HFFc6 (cell line): ENCODE measurements around the gene ZNF521. TPM values are rescaled to one million over a fixed set of nuclear protein-coding genes. Genes with fewer than 3 reads are reported as not detected.
A peak's percentile ranks its signal among the peaks of the same experiment; 100 is the strongest.

Experiments
- DNase-seq: peaks from one replicate; pipeline ENCODE4 v3.0.0-alpha.2; 2018
- H3K27ac Mint-ChIP-seq: 2 replicates; pipeline ENCODE4 v1.8.0; 2020; ENCODE audit warnings: mild to moderate bottlenecking, mixed read lengths
- H3K27me3 Mint-ChIP-seq: 2 replicates; pipeline ENCODE4 v1.8.0; 2021; ENCODE audit warnings: mild to moderate bottlenecking, moderate library complexity, mixed read lengths; ENCODE audit not compliant: insufficient read depth
- H3K36me3 Mint-ChIP-seq: 2 replicates; pipeline ENCODE4 v1.8.0; 2021; ENCODE audit warnings: low read depth, mixed read lengths
- H3K4me1 Mint-ChIP-seq: 2 replicates; pipeline ENCODE4 v1.8.0; 2020; ENCODE audit warnings: low read depth, mixed read lengths
- H3K4me3 Mint-ChIP-seq: 2 replicates; pipeline ENCODE4 v1.8.0; 2020; ENCODE audit warnings: mild to moderate bottlenecking, moderate library complexity, mixed read lengths
- H3K9me3 Mint-ChIP-seq: 2 replicates; pipeline ENCODE4 v1.8.0; 2020; ENCODE audit warnings: mild to moderate bottlenecking, mixed read lengths
- total RNA-seq, 6 experiments: library from RNA; stranded (reverse); fragmentation: NEBNext Ultra II Directional; extraction: Animal tissue kit (Norgen Biotek cat#: 25700); gene quantifications; 2 replicates in 1 of 6; 3 replicates in 5 of 6; pipeline ENCODE4 v1.2.3, GENCODE V29; 2021
- TF ChIP-seq, protein P1 (sequence below): fragments of 200-600 bp; sonication (generic); IDR thresholded peaks from 2 replicates; pipeline ENCODE4 v1.5.0; 2021; ENCODE audit warnings: antibody characterized with exemption, mild to moderate bottlenecking

Gene ZNF521
- total RNA-seq, 6 experiments from 2014 or later = 0.27 to 5.3 (median 0.84) TPM

- Mint-ChIP-seq H3K27ac (no peak overlapping the region), H3K36me3 (no peaks in the 10 kb centered on the region; the same call in 1 of the 2 replicates), H3K4me3 (no peak overlapping the region), H3K27me3 (no peaks in the 10 kb centered on the region), H3K4me1 (peaks cover 15% of the 10 kb centered on the region; the same call in 1 of the 2 replicates), H3K9me3 (no peaks in the 10 kb centered on the region; the same call in 1 of the 2 replicates)
- DNase-seq = no peak
- TF ChIP-seq, protein P1, sequence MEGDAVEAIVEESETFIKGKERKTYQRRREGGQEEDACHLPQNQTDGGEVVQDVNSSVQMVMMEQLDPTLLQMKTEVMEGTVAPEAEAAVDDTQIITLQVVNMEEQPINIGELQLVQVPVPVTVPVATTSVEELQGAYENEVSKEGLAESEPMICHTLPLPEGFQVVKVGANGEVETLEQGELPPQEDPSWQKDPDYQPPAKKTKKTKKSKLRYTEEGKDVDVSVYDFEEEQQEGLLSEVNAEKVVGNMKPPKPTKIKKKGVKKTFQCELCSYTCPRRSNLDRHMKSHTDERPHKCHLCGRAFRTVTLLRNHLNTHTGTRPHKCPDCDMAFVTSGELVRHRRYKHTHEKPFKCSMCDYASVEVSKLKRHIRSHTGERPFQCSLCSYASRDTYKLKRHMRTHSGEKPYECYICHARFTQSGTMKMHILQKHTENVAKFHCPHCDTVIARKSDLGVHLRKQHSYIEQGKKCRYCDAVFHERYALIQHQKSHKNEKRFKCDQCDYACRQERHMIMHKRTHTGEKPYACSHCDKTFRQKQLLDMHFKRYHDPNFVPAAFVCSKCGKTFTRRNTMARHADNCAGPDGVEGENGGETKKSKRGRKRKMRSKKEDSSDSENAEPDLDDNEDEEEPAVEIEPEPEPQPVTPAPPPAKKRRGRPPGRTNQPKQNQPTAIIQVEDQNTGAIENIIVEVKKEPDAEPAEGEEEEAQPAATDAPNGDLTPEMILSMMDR = no peak
Observed at GRCh38 chr18:25102662-25103061, 249.3 kb downstream of the ZNF521 start.

GRCh38 chr18:25100418-25100817, 251.5 kb downstream of the ZNF521 start:
- Mint-ChIP-seq H3K36me3 (no peaks in the 10 kb centered on the region; the same call in 1 of the 2 replicates), H3K27ac (no peak overlapping the region), H3K4me3 (no peak overlapping the region), H3K4me1 (peaks cover 25% of the 10 kb centered on the region; the same call in 1 of the 2 replicates), H3K27me3 (no peaks in the 10 kb centered on the region; the same call in 1 of the 2 replicates), H3K9me3 (no peaks in the 10 kb centered on the region; the same call in 1 of the 2 replicates)
- no peak for DNase-seq
- TF ChIP-seq, protein P1 = no peak

GRCh38 chr18:25099895-25100294, 252.1 kb downstream of the ZNF521 start:
- Mint-ChIP-seq H3K36me3 (no peaks in the 10 kb centered on the region; the same call in 1 of the 2 replicates), H3K4me3 (no peak overlapping the region), H3K27me3 (no peaks in the 10 kb centered on the region; the same call in 1 of the 2 replicates), H3K9me3 (no peaks in the 10 kb centered on the region; the same call in 1 of the 2 replicates), H3K27ac (no peak overlapping the region), H3K4me1 (peaks cover 25% of the 10 kb centered on the region; the same call in 1 of the 2 replicates)
- DNase-seq = peak; percentile 7
- TF ChIP-seq, protein P1 = no peak

- Mint-ChIP-seq H3K27me3 (no peaks in the 10 kb centered on the region; the same call in 1 of the 2 replicates), H3K4me1 (peaks cover 25% of the 10 kb centered on the region; the same call in 1 of the 2 replicates), H3K9me3 (no peaks in the 10 kb centered on the region; the same call in 1 of the 2 replicates), H3K36me3 (no peaks in the 10 kb centered on the region), H3K4me3 (no peak overlapping the region), H3K27ac (peak overlapping the region; percentile 14; the same call in 1 of the 2 replicates)
- DNase-seq = no peak
- TF ChIP-seq, protein P1 = no peak
Observed at GRCh38 chr18:25097569-25098056, 254.4 kb downstream of the ZNF521 start.

- no peak overlapping the region for H3K4me3 Mint-ChIP-seq
- TF ChIP-seq, protein P1 = no peak
- peaks cover 25% of the 10 kb centered on the region; the same call in 1 of the 2 replicates for H3K4me1 Mint-ChIP-seq
- DNase-seq = no peak
- peak overlapping the region; percentile 14; the same call in 1 of the 2 replicates for H3K27ac Mint-ChIP-seq
- H3K27me3 Mint-ChIP-seq = no peaks in the 10 kb centered on the region; the same call in 1 of the 2 replicates
- no peaks in the 10 kb centered on the region; the same call in 1 of the 2 replicates for H3K9me3 Mint-ChIP-seq
- H3K36me3 Mint-ChIP-seq = no peaks in the 10 kb centered on the region
Observed at GRCh38 chr18:25097057-25097456, 254.9 kb downstream of the ZNF521 start.
